HL-60 (cell line): ENCODE data around the gene PRDM12.

ENCODE experiments used
- DNase-seq, 2 experiments: peaks; one replicate each; pipeline ENCODE4 v3.0.0-alpha.2; 2010 to 2020; ENCODE audit warnings: low read depth in 1 of 2, low spot score in 1 of 2
- H3K27ac ChIP-seq: fragments of 250-450 bp; sonication (Bioruptor Pico); replicated peaks from 2 replicates; pipeline ENCODE4 v1.5.1; 2020; ENCODE audit warnings: mild to moderate bottlenecking, moderate library complexity
- H3K27me3 ChIP-seq: fragments of 250-450 bp; sonication (Bioruptor Pico); 2 replicates; pipeline ENCODE4 v1.5.1; 2021; ENCODE audit warnings: mild to moderate bottlenecking, moderate library complexity; ENCODE audit not compliant: insufficient read depth, poor library complexity, severe bottlenecking
- H3K4me3 ChIP-seq: replicated peaks from 2 replicates; pipeline ENCODE4 v1.5.1; 2011; ENCODE audit warnings: mild to moderate bottlenecking, control low read depth, low read length; ENCODE audit not compliant: insufficient read depth
- GABPA ChIP-seq: IDR thresholded peaks from 2 replicates; pipeline ENCODE4 v1.6.1; 2012; ENCODE audit warnings: low read depth
- POLR2AphosphoS5 ChIP-seq: IDR thresholded peaks from 2 replicates; pipeline ENCODE4 v1.6.1; 2012; ENCODE audit warnings: low read depth
- SPI1 ChIP-seq: IDR thresholded peaks from 2 replicates; pipeline ENCODE4 v1.6.1; 2012; ENCODE audit warnings: low read depth, mild to moderate bottlenecking, borderline replicate concordance
- TF ChIP-seq, protein P1 (sequence below): IDR thresholded peaks from one replicate; pipeline ENCODE4 v1.5.1; 2011; ENCODE audit warnings: low read length, control low read depth, inconsistent platforms; ENCODE audit not compliant: insufficient read depth
- TF ChIP-seq, protein P2 (sequence below): IDR thresholded peaks from 2 replicates; pipeline ENCODE4 v1.6.1; 2012; ENCODE audit warnings: low read depth; ENCODE audit not compliant: insufficient replicate concordance

The PRDM12 gene

DNA sequence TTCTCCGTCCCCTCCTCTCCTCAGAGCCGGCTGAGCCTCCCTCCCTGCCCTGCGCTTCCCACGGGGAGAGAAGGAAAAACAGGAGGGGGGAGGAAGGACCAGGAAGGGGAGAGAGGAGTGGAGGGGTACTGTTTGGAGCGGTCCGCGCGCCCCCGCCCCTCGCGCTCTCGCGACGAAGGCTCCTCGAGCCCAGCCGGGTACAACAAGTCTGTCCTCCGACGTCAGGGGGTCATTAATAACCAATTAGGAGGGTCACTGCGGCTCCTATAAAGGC is 480 bp upstream of the PRDM12 start:
- no peak for DNase-seq
- H3K27me3 ChIP-seq: peaks cover 87% of the 10 kb centered on the region
- H3K4me3 ChIP-seq: no peak overlapping the region

DNA sequence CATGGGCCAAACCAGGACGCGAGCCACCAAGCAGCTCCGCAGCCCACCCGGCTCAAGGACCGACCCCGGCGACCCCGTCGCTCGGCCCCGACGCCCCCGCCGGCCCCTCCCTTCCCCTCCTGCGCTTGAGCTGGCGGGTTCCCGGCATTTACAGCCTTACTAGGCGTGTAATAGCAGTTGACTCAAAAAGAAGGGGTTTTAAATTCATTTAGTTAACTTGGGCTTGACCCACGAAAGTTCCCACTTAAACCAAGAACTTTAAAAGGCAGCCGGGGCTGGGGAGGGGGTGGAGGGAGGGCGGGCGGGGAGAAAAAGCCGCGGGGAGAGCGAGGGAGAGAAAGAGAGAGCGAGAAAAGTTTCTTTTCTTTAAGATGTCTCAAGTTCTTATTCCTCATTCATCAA is 636 bp downstream of the PRDM12 start:
- no peak for DNase-seq
- TF ChIP-seq, protein P1, sequence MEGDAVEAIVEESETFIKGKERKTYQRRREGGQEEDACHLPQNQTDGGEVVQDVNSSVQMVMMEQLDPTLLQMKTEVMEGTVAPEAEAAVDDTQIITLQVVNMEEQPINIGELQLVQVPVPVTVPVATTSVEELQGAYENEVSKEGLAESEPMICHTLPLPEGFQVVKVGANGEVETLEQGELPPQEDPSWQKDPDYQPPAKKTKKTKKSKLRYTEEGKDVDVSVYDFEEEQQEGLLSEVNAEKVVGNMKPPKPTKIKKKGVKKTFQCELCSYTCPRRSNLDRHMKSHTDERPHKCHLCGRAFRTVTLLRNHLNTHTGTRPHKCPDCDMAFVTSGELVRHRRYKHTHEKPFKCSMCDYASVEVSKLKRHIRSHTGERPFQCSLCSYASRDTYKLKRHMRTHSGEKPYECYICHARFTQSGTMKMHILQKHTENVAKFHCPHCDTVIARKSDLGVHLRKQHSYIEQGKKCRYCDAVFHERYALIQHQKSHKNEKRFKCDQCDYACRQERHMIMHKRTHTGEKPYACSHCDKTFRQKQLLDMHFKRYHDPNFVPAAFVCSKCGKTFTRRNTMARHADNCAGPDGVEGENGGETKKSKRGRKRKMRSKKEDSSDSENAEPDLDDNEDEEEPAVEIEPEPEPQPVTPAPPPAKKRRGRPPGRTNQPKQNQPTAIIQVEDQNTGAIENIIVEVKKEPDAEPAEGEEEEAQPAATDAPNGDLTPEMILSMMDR: no peak
- TF ChIP-seq SPI1 (no peak), POLR2AphosphoS5 (no peak), GABPA (no peak)
- TF ChIP-seq, protein P2, sequence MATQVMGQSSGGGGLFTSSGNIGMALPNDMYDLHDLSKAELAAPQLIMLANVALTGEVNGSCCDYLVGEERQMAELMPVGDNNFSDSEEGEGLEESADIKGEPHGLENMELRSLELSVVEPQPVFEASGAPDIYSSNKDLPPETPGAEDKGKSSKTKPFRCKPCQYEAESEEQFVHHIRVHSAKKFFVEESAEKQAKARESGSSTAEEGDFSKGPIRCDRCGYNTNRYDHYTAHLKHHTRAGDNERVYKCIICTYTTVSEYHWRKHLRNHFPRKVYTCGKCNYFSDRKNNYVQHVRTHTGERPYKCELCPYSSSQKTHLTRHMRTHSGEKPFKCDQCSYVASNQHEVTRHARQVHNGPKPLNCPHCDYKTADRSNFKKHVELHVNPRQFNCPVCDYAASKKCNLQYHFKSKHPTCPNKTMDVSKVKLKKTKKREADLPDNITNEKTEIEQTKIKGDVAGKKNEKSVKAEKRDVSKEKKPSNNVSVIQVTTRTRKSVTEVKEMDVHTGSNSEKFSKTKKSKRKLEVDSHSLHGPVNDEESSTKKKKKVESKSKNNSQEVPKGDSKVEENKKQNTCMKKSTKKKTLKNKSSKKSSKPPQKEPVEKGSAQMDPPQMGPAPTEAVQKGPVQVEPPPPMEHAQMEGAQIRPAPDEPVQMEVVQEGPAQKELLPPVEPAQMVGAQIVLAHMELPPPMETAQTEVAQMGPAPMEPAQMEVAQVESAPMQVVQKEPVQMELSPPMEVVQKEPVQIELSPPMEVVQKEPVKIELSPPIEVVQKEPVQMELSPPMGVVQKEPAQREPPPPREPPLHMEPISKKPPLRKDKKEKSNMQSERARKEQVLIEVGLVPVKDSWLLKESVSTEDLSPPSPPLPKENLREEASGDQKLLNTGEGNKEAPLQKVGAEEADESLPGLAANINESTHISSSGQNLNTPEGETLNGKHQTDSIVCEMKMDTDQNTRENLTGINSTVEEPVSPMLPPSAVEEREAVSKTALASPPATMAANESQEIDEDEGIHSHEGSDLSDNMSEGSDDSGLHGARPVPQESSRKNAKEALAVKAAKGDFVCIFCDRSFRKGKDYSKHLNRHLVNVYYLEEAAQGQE: no peak
- no peak overlapping the region for H3K4me3 ChIP-seq
- H3K27me3 ChIP-seq: peaks cover 77% of the 10 kb centered on the region
- H3K27ac ChIP-seq: no peak overlapping the region

More for the DNA sequence above, 480 bp upstream of the PRDM12 start:
- no peak for TF ChIP-seq POLR2AphosphoS5
- TF ChIP-seq, protein P1: no peak
- TF ChIP-seq SPI1: no peak
- no peak for TF ChIP-seq GABPA
- TF ChIP-seq, protein P2: no peak
- no peak overlapping the region for H3K27ac ChIP-seq

DNA sequence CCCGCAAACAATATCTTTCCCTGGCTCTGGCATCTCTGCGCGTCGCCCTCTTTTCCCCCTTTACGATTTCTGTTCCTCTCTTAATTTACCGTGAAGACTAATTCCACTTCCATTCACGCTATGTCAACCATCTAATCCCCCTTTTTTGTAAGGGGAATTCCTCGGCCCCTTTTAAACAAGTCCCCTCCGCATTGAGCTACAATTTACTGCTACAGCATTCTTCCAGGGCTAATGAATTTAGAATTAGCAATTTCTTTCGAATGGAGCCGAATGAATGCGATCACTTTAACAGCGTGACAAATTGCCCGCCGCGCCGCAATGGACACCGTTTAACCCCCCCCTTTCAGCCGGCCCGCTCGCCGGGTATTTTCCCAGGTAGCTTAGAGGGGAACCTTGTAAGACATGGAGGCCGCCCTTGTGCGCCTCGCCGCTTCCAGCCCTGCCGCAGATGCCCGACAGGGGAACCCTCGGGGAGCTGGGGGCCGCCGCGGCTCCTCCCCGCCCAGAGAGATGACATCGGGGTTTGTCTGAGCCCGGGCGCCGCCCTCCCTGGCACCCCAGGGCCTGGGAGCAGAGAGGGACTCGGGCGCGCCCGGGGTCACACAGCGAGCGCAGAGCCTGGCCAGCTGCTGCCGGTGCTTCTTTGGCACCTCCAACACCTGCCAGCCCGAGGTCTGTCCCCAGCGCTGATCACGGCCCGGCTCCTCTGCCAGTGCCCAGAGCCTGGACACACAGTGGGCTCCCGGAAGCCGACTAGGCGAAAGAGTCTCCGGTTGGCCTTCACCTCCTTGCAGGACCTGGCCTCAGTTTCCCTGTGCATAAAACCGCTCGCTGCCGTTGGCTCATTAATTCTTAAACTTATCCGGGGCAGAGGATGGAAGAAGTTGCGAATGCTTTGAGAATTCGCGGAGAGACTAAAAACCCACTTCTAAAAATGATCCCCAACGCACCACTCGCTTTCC is 1.3 kb downstream of the PRDM12 start:
- no peak for DNase-seq
- Histone ChIP-seq H3K27ac (no peak overlapping the region), H3K27me3 (peaks cover 71% of the 10 kb centered on the region), H3K4me3 (no peak overlapping the region)
- TF ChIP-seq SPI1: no peak
- TF ChIP-seq, protein P2: no peak
- no peak for TF ChIP-seq GABPA
- no peak for TF ChIP-seq POLR2AphosphoS5
- TF ChIP-seq, protein P1: no peak
